Epidermal melanocyte (primary cell): ENCODE data around the gene CDCA4.

Experiments
- DNase-seq: peaks from one replicate; pipeline ENCODE4 v3.0.0; 2011; ENCODE audit warnings: low spot score; ENCODE audit not compliant: insufficient read length

CDCA4 gene

GRCh38 chr14:104991896-104992230, 29.0 kb downstream of the CDCA4 start:
- no peak for DNase-seq

DNA sequence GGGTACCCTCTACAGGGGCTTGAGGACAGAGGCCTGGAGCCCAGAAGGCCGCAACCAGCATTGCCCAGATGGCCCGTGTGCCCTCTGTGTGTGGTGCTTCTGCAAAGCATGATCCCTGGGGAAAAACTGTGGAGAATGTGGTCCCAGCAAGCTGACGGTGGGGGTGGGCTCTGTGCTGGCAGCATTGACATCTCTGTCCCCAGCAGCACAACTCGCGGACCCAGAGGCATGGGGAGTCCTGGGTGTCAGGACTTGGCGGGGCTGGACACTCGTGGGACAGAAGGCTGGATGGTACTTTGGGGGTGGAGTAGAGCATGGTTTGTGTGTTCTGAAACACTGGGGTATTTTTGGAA, 31.0 kb downstream of the CDCA4 start:
- DNase-seq, result no peak

DNA sequence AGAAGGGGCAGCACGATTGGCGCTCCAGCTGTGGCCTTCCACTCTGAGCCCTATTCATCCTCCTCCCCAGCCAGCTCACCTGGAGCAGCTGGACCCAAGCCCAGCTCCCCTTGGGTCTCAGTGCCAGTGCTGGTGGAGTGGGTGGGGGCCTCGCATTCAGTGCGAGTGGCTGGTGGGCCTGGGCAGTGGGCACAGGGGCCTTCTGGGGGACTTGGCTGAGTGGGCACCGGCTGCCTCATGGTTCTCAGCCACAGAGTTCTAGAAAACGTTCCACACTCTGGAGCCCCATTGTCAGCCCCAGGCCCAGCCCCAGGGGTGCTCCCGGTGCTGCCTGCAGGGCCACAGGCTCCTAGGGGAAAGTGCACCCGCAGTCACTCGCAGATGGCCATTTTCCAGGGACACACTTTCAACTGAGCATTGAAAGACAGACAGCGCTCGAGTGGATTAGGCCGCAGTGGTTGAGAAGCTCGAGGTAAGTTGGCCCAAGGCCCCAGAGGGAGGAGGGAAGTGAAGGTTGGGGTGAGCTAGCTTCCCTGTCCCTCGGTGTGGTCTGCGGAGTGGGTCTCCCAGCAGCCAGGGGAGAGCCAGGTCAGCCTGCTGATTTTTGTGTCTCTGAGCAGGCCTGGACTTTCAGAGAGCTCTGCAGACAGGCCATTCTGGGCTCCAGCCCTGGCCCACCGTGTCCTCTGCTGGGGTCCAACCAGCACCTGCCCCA, 31.5 kb downstream of the CDCA4 start:
- DNase-seq, result no peak

DNA sequence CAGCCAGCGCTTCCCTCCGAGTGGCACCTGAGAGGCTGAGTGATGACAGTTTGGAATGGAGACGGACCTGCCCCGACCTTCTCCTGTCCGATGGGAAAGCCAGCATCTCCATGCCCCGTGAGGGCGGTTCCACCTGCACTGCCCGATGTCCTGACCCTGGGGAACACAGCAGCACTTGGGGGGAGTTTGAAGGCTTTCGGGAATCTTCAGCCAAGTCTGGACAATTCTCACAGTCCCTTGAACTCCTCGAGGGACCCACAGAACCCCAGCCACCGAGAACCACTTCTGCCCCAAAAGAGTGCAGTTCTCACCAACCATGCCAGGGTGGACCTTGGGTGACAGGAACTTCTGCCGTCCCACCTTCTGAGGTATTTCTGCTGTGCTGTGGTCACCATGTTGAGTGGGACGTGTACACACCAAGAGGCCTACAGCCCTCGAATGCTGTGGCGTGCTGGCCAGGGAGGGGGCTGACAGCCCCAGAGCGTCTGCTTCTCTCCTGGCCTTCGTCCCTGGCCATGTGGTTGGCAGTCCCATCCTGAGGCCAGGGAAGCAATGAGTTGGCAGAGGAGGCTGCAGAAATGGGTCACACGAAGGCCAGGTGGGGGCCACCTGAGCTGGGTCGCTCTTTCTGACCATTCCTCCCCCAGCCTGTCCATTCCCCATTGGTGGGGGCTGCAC, 34.3 kb downstream of the CDCA4 start:
- DNase-seq, result no peak

DNA sequence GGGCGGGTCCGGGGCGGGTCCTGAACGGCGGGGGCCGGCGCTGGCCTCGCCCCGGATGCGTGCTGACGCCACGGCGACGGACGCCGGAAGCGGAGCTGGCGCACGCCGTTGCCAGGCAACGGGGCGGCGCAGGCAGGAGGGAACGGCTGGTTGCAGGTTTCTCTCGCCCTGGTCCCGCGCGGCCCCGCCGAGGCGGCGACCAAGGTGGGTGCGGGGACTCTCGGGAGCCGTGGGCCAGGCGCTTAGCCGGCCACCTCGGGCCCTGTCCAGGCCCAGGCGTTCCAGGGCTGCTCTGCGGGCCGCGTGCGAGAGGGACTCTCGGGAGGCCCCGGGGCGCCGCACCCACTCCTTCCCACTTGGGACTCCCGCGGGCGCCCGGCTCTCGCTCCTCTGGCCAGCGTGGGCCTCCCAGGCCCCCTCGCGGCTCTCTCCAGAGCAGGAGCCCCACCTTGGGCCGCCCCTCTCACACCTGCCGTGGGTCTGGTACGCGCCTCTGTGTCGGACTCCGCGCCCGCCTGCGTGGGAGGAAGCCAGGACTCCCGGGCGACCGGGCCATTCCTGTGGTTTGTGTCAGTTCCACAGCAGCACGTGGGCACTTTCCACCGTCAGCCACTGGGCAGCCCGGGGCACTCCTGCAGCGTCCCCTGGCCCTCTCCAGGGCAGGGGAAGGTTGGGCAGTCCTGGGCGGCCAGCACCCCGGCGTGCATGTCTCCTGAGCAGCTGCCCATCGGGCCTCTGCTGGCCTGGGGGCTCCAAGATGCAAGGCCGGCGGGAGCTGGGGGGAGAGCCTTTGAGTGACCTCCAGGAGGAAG, 35.0 kb downstream of the CDCA4 start, which contains the start of gene CLBA1:
Gene CLBA1, plus strand, starts transcription at position 114 of the 812 bp plus-strand sequence. Its CDS starts 644 bp downstream, at position 758.
- DNase-seq, result peak; percentile 100

GRCh38 chr14:104984056-104984894, 36.6 kb downstream of the CDCA4 start:
- DNase-seq, result no peak

- no peak for DNase-seq
These were observed 37.6 kb downstream of the CDCA4 start for GRCh38 chr14:104983231-104983721.

- DNase-seq, result no peak
These were observed 38.2 kb downstream of the CDCA4 start for GRCh38 chr14:104982548-104983230.

- DNase-seq, result no peak
These were observed 39.0 kb downstream of the CDCA4 start for GRCh38 chr14:104981699-104982541.

GRCh38 chr14:104980611-104981531, 40.0 kb downstream of the CDCA4 start:
- DNase-seq, result no peak

DNA sequence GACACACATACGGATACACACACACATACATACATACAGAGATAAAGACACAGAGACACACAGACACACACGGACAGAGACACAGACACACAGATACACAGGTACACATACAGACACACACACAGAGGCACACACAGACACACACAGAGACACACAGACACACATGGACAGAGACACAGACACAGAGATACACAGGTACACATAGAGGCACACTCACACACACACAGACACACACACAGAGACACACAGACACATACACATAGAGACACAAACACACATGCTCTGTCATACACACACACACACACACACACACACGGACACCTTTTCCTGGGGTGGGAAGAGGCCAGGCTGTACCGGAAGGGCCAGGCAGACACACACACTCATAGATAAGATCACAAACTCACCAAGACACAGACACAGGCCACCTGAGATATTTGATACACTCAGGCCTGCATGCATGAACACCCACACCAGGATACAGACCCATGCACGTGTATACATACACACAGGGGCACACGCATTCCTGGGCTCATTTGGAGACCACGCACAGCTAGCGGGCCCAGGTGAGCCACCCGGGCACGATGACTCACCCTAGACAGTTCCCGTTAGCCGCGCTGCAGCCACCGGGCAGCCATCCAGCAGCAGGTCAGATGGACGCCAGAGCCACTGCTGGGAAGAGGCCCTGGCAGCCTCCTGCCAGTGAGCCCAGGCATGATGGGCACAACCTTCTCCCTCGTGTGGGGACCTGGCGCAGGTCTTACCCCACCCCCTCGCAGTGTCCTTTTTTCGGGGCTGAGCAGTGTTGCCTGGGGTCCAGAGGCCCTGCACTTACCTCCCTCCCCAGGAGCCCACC, 40.9 kb downstream of the CDCA4 start:
- no peak for DNase-seq

GRCh38 chr14:104978746-104979691, 41.9 kb downstream of the CDCA4 start:
- no peak for DNase-seq

DNA sequence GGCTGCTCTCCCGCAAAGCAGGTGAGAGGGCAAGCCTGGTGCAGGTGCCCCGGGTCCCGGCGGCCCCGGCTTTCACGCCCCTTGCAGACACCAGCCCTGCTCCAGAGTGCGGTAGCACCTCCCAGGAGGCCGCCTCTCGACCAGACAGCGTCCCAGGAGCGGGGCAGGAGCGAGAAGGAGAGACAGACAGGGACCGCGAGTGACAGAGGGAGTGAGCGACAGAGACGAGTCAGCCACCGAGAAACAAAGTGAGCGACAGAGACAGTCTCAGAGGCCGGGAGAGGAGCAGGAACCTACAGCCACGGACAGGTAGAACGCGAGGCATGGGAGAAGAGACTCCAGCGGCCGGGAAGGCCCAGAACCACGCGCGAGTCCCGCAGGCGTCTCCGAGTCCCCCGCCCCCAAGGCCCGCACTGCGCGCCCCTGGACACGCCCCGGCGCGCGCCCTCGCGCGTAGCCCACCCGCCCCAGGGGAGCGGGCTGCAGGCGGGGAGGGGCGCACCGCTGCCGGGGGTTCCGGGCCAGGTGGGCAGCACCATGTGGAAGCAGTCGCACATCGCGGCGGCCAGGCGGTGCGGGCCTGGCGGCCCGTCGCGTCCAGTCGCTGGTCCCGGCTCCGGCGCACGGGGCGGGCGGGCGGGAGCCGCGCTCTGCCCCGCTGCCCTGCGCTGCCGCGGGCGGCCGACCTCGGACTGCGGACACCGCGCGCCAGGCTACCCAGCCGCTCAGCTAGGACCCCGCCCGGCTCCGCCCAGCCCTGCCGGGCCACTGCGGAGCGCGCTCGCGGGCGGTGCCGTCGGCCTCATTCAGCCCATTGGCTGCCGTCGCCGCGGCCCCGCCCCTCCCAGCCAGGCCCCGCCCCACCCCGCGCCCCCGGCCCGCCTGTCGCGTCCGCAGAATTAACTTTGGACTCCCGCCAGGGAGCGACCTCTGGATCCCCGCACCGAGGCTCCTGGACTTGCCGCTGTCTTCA, 42.9 kb downstream of the CDCA4 start, which contains the start of gene AHNAK2:
Gene AHNAK2, minus strand, starts transcription at position 694 of the 973 bp plus-strand sequence. Its CDS starts 137 bp downstream, at position 557.
- DNase-seq, result peak; percentile 49

DNA sequence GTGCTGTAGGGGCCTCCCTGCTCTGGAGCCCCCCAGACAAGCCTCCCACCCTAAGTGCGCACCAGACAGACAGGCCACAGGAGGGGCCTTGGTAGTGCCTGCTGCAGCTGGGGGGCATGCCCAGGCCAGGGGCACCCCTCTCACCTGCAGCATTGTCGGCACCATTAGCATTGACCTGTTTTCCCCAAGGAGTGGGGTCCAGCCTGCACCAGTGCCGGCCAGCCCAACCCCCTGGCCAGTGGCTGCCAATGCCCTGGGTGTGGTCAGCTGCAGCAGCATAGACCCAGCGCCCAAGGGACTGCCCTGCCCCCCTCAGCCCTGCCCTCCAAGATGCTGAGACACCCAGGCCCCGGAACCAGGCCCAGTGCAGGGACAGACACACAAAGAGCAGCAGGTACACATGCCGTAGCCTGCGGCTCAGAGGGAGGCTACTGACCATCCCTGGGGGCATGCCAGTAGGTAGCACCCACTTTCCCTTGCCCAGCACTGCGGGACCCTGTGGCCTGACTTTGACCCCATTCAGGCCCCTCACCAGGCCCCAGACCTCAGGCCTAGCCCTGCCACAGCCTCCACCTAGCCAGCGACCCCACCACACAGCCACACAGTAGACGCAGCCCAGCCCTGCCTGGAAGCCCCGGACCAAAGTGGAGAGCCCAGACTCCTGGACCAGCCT, 43.7 kb downstream of the CDCA4 start:
- DNase-seq, result no peak
